GM21528 (cell line): ENCODE data around the gene EDEM2.
"Not testable (repeated sequence)": the region's sequence is repeated elsewhere in the genome, so short reads cannot be mapped to it uniquely, and the experiment has no call there.

ENCODE experiments used
- ATAC-seq: cut with Tn5 transposase; IDR thresholded peaks from one replicate; pipeline ENCODE4 v1.9.1; 2021; ENCODE audit warnings: mild to moderate bottlenecking, moderate library complexity; ENCODE audit not compliant: unreplicated experiment, low FRiP score

Gene EDEM2, protein sequence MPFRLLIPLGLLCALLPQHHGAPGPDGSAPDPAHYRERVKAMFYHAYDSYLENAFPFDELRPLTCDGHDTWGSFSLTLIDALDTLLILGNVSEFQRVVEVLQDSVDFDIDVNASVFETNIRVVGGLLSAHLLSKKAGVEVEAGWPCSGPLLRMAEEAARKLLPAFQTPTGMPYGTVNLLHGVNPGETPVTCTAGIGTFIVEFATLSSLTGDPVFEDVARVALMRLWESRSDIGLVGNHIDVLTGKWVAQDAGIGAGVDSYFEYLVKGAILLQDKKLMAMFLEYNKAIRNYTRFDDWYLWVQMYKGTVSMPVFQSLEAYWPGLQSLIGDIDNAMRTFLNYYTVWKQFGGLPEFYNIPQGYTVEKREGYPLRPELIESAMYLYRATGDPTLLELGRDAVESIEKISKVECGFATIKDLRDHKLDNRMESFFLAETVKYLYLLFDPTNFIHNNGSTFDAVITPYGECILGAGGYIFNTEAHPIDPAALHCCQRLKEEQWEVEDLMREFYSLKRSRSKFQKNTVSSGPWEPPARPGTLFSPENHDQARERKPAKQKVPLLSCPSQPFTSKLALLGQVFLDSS

DNA sequence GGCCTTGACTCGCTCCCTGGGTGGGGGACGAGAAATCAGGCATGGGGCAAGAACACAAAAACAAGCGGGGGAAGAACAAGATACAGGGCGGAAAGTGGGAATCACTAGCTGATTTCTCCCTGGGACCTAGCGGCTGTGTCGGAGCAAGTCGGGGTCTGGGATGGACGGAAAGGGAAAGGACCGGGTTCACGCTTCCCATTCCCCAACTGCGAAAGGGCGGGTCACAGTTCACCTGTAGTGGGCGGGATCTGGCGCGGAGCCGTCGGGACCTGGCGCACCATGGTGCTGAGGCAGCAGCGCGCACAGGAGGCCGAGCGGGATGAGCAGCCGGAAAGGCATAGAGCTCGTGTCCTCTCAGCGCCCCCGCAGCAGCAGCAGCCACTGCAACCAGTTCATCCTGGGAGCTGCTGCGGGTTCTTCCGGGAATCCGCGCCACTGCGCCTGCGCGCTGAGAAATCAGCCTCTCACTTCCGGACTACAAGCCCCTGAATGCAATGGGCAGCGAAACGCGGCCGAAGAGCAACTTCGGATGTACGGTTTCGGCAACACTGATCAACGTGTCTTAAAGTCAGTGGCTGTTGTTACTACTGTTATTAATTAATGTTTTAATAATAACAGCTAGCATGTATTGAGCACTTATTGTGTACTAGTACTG lies at the start of gene EDEM2:
Gene EDEM2, minus strand, starts transcription at position 417 of the 655 bp plus-strand sequence. Its CDS starts 78 bp downstream, at position 339.
- ATAC-seq: peak; percentile 65

- ATAC-seq: no peak
Measured at GRCh38 chr20:35196313-35196712, 49.2 kb upstream of the EDEM2 start.

DNA sequence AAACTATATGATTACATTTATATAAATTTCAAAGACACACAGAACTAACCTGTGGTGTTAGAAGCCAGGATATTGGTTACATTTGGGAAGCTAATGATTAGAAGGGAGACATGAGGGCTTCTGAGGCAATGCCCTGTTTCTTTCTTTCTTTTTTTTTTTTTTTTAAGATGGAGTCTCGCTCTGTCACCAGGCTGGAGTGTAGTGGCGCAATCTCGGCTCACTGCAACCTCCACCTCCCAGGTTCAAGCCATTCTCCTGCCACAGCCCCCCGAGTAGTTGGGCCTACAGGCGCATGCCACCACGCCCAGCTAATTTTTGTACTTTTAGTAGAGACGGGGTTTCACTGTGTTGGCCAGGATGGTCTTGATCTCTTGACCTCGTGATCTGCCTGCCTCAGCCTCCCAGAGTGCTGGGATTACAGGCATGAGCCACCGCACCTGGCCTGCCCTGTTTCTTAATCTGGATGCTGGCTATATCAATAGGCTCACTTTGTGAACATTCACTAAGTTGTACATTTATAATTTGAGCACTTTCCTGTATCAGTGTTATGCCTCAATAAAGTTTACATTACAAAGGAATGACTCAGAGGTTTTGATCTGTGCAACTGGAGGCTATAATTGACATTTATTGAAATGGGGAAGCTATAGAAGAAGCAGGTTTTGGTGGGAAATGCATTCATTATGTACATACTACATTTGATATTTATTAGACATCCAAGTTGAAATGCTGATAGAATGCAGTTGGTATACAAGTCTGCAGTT lies 46.1 kb upstream of the EDEM2 start:
- ATAC-seq: not testable (repeated sequence)

DNA sequence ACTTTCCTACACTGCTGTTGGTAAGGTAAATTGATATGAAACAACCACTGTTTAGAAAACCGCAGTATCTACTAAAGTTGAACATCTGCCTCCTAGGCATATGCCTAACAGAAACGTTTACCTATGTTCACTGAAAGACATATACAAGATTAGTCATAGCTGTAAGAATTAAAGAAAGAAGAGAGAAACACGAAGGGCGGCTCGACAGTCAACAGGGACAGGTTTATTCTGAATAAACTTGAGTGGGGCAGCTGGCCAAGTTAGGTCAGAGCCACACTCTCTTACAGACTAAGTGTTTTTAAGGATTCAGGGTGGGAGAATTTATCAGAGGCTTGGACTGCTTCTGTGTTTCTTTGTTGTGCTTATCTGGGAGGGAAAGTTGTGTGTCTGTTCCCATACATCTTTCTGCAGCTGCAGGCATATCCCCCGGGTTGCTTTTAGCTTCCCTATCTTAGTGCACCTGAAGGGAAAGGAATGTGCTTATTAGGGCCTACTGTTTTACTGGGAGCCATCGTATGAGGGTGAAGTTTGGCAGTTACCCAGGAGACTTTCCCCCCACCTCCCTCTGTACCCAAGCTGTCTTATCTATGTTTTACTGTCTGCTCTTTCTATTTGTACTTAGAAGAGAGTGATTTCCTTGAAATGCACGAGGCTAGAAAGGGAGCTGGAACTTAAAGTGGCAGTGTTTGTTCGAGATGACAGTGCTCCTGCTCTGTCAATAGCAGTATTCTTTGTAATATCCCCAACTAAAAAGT lies 45.2 kb upstream of the EDEM2 start:
- ATAC-seq: no peak

GRCh38 chr20:35191419-35192117 lies 44.4 kb upstream of the EDEM2 start:
- no peak for ATAC-seq

DNA sequence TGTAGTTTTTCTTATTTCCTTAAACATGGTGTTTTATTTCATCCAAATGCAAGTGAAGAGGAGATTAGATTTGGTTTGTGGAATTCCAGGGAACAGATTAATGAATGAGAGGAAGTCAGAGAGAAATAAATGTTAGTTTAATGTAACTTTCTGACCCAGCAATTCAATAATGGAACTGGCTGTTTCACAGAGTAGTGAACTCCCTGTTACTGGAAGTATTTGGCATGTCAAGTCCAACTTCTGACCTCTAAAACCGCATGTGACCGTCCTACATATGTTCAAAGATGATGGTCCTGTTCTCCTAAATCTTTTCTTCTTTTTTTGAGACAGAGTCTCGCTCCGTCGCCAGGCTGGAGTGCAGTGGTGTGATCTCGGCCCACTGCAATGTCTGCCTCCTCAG lies 43.4 kb upstream of the EDEM2 start:
- ATAC-seq: no peak

DNA sequence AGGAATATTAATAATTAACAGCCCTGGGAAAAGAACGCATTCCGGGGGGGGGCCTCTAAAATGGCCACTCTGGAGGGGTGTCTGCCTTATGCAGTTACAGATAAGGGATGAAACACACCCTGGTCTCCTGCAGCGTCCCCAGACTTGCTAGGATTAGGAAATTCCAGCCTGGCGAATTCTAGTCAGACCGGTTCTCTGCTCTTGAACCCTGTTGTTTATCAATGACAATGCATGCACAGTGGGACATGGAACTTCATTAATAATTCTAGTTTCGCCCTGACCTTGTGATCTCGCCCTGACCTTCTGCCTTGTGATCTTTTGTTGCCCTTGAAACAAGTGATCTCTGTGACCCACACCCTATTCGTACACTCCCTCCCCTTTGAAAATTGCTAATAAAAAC lies 42.1 kb upstream of the EDEM2 start:
- not testable (repeated sequence) for ATAC-seq

DNA sequence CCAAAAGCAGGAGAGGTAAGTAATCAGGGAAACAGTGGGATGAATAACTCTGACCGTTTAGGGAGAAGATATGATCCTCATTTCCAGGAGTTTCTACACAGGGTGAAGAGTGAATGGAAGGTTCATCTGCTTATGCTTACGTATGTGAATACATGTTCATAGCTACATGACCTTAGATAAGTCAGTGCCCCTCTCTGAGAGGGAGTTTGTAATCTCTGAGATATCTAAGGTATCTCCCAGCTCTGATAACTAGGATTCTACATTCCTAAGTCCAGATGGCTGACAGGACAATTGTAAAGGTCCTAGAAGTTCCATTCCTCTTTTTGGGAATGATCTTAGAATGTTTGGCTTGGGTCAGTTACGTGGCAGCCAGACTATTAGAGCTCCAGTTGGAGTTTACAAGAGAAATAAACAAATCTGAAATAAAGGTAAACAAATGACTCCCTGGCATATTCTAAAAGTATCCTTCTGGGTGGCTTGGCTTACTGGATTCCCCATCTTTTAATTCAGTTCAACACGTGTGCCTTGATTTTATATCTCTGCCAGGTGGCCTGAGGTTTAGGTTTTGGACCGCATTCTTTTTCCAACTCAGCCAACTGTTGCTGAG lies 40.6 kb upstream of the EDEM2 start:
- no peak for ATAC-seq

GRCh38 chr20:35186691-35187289 lies 39.7 kb upstream of the EDEM2 start:
- ATAC-seq: not testable (repeated sequence)

GRCh38 chr20:35181731-35182130 lies 34.6 kb upstream of the EDEM2 start:
- ATAC-seq: no peak

- no peak for ATAC-seq
Measured at GRCh38 chr20:35180266-35180665, 33.1 kb upstream of the EDEM2 start.

DNA sequence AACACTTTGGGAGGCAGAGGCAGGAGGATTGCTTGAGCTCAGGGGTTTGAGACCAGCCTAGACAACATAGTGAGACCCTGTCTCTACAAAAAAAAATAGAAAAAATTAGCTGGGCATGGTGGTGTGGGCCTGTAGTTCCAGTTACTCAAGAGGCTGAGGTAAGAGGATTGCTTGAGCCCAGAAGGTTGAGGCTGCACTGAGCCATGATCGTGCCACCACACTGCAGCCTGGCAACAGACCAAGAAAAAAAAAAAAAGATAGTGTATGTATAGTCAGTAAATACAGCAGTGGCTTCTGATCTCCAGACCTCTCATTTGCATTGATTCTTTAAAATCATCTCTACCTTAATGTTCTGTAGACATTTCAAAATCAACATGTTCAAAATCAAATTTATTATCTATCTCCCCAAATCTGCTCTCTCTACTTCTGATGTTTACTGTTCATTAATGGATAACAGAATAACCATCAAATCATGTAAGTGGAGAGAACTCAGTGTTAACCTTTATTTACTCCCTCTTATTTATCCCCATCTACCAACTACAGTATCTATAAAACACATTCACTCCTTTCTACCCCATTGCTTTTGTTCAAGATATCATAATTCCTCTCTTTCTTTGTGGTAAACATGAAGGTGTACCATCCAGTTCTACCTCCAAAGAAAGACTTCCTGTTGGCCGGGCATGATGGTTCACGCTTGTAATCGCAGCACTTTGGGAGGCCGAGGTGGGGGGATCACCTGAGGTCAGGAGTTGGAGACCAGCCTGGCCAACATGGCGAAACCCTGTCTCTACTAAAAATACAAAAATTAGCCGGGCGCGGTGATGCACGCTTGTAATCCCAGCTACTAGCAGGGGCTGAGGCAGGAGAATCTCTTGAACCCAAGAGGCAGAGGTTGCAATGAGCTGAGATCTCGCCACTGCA lies 32.4 kb upstream of the EDEM2 start:
- ATAC-seq: no peak

- ATAC-seq: no peak
Measured at GRCh38 chr20:35176132-35176531, 29.0 kb upstream of the EDEM2 start.

DNA sequence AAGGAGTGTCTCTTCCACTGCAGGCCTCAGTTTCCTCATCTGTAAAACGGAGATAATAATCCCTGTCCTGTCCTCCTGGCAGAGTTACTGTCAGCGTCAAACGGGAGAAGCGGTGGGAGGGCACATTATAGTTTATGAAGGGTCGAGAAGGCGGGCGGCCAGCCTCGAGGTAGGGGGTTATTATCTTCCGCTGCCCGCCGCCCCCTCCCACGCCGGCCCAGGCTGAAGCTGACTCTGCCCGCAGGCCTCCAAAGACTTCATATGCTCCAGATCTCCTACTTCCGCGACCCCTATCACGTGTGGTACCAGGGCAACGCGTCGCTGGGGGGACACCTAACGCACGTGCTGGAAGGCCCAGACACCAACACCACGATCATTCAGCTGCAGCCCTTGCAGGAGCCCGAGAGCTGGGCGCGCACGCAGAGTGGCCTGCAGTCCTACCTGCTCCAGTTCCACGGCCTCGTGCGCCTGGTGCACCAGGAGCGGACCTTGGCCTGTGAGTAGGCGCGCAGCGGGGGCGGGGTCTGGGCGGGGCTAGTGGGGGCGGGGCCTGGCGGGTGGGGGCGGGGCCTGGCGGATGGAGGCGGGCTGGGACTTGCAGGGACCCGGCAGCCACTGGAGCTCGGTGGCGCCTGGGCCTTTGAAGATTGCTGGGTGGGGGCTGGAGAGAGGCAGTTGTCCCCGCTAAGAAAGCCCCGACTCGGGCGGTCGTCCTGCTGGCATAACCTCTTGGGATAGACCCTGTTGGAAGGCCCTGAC lies 27.5 kb upstream of the EDEM2 start:
- ATAC-seq: no peak

DNA sequence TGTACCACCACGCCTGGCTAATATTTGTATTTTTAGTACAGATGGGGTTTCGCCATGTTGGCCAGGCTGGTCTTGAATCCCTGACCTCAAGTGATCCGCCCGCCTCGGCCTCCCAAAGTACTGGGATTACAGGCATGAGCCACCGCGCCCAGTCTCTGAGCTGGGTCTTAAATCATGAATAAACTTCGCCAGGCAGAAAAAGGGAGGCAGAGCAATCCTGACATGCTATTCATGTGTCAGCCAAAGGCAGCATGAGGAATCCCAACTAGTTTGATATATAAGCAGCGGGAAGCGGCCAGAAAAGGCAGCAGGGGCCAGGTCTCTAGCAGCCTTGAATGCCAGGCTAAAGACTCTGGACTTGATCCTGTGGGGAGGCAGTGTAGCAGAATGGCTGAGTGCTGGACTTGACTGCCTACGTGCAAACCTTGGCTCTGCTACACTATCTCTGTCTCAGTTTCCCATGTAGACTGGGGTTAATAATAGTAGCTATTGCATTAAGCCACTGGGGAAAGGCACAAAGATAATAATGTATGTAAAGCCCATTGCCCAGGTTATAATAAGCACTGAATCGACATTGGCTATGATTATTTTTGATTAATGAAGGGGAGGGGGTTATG lies 26.5 kb upstream of the EDEM2 start:
- no peak for ATAC-seq

GRCh38 chr20:35172434-35172806 lies 25.3 kb upstream of the EDEM2 start:
- ATAC-seq: no peak
